GM10266 (cell line): ENCODE measurements around the gene TOP3B.
"Not testable (repeated sequence)": the region's sequence is repeated elsewhere in the genome, so short reads cannot be mapped to it uniquely, and the experiment has no call there.

Experiments used
- DNase-seq: peaks from one replicate; pipeline ENCODE4 v3.0.0; 2012; ENCODE audit errors: extremely low spot score
- CTCF ChIP-seq: IDR thresholded peaks from 2 replicates; pipeline ENCODE4 v1.5.1; 2012; ENCODE audit warnings: mild to moderate bottlenecking, low read depth; ENCODE audit not compliant: control insufficient read depth, insufficient read depth; ENCODE audit errors: missing control alignments

The TOP3B gene

GRCh38 chr22:21916309-21916918 lies 66.2 kb downstream of the TOP3B start:
- DNase-seq = no peak
- TF ChIP-seq CTCF = no peak

GRCh38 chr22:21915624-21916308 lies 66.8 kb downstream of the TOP3B start:
- no peak for DNase-seq
- no peak for TF ChIP-seq CTCF

GRCh38 chr22:21914033-21914642 lies 68.4 kb downstream of the TOP3B start:
- not testable (repeated sequence) for DNase-seq

DNA sequence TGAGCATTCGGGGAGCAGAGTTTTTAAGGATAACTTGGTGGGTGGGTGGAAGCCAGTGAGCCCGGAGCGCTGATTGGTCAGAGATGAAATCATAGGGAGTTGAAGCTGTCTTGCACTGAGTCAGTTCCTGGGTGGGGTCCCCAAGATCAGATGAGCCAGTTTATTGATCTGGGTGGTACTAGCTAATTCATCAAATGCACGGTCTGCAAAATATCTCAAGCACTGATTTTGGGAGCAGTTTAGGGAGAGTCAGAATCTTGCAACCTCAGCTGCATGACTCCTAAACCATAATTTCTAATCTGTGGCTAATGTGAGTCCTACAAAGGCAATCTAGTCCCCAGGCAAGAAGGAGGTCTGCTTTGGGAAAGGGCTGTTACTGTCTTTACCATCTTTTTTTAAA lies 72.2 kb downstream of the TOP3B start:
- DNase-seq = not testable (repeated sequence)

DNA sequence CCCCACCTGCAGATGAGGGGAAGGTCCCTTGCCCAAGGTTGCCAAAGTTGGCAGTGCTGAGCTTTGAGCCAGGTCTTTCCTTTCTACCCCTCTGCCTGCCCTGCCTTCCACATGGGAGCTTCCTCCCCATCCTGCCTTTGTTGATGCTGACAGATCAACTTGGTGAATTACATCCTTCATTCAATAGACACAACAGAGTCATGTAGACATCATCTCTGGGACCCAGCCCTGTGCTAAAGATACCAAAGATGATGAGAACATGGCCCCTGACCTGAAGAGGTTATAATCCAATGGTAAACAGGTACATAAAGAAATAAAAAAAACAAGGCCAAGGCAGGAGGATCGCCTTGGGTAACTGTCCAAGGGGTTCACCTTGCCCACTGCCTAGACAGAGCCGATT lies 72.7 kb downstream of the TOP3B start:
- no peak for DNase-seq
- no peak for TF ChIP-seq CTCF

DNA sequence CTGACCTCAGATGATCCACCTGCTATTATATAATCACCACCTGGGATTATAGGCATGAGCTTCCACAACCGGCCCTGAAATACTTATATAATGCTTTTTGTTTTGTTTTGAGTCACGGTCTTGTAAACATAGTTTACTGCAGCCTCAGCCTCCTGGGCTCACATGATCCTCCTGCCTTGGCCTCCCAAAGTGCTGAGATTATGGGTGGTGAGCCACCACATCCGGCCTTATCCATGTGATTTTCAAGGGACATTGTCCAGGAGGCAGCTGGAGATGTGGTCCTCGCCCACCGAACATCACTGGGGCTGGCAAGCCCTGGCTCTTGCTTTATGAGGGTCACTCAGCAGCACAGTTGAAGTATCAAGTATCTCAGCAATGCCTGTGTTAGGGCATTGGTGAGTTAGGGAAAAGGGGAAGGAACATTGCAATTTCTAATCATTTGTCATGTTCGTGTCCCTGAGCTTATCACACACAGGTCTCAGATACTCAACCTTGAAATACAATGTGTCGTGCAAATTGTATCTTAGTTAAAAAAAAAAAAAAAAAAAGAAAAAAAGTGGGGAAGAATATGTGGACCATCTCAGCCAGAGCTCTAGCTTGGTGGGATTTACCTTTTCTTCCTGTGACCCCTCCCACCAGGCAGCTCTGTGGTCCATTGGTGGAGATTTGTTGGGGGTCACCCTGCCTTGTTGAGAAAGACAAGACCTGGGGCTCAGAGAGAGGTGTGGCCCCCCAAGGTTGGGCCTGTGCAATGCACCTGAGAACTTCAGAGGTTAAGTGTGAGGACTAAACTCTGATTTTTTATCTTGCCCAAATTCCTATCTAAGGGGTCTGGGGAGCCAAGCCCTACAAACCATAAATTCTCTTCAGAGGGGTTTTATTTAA lies 74.7 kb downstream of the TOP3B start:
- TF ChIP-seq CTCF = no peak
- no peak for DNase-seq
